ENCODE measurements around the gene C22orf23. TPM values are rescaled to one million over a fixed set of nuclear protein-coding genes. Genes with fewer than 3 reads are reported as not detected.
A peak's percentile ranks its signal among the peaks of the same experiment; 100 is the strongest.
"Not testable (repeated sequence)": the region's sequence is repeated elsewhere in the genome, so short reads cannot be mapped to it uniquely, and the experiment has no call there.

The C22orf23 gene
- total RNA-seq, 1 donor: 0.54 TPM

DNA sequence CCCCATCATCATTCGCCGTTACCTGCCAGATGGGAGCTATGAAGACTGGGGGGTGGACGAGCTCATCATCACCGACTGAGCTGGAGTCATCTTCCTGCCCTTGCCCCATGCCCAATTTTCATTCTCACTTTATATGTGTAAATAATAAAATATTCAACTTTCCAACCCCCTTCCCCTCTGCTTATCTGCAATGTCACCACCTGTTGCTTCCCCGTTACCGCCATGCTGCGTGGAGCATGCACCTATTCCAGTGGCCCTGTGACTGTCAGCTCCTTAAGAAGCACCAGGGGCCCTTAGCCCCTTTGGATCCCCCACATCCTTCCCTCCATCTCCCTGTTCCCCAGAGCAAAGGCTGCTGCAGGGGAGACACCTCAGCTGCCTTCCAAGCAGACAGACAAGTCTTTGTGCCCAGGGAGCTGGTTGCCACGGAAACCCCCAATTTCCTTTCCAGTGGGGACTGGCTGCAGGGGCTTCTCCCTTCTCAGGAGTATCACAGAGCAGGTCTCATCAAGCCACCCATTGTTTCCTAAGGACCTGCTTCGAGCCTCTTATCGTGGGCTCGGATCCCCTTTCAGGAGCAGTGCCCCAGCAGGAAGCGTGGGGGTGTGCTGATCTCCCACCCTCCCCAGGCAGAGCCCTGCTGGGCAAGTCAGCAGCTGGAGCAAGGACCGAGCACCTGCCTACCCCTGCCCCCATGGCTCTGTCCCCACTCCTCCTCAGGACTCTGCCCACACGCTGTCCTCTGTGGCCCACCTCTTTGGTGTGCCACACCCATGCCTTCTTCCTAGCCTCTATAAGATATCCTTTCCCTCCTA lies 14.4 kb upstream of the C22orf23 start:
- TF ChIP-seq, protein P1, sequence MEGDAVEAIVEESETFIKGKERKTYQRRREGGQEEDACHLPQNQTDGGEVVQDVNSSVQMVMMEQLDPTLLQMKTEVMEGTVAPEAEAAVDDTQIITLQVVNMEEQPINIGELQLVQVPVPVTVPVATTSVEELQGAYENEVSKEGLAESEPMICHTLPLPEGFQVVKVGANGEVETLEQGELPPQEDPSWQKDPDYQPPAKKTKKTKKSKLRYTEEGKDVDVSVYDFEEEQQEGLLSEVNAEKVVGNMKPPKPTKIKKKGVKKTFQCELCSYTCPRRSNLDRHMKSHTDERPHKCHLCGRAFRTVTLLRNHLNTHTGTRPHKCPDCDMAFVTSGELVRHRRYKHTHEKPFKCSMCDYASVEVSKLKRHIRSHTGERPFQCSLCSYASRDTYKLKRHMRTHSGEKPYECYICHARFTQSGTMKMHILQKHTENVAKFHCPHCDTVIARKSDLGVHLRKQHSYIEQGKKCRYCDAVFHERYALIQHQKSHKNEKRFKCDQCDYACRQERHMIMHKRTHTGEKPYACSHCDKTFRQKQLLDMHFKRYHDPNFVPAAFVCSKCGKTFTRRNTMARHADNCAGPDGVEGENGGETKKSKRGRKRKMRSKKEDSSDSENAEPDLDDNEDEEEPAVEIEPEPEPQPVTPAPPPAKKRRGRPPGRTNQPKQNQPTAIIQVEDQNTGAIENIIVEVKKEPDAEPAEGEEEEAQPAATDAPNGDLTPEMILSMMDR (IDR thresholded peaks at IDR 0.05; ENCODE audit: insufficient read depth, low read length): no peak
- no peak for DNase-seq (ENCODE audit: low read depth)
- no peak overlapping the region for H3K4me3 ChIP-seq (ENCODE audit: low read depth, low read length)

DNA sequence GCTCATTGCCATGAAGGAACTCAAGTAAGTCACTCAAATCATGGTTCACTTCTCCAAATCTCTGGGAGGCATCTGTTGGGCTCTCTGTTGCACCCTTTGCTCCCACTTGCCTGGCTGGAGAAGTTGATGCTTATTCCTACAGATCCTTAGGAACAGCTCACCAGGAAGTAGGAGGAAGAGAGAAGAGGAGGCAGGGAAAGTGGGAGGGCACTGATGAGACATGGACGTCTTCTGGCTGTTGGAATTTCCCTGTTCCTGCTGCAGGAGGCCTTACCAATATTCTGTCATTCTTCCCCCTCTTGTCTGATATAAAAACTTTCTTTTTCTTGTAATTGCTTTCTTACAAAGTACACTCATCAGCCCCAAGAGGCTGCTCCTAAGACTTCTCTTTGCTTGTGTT lies 13.7 kb upstream of the C22orf23 start:
- TF ChIP-seq, protein P1 (IDR thresholded peaks at IDR 0.05; ENCODE audit: insufficient read depth, low read length): no peak
- no peak for DNase-seq (ENCODE audit: low read depth)
- H3K4me3 ChIP-seq (ENCODE audit: low read depth, low read length): no peak overlapping the region

DNA sequence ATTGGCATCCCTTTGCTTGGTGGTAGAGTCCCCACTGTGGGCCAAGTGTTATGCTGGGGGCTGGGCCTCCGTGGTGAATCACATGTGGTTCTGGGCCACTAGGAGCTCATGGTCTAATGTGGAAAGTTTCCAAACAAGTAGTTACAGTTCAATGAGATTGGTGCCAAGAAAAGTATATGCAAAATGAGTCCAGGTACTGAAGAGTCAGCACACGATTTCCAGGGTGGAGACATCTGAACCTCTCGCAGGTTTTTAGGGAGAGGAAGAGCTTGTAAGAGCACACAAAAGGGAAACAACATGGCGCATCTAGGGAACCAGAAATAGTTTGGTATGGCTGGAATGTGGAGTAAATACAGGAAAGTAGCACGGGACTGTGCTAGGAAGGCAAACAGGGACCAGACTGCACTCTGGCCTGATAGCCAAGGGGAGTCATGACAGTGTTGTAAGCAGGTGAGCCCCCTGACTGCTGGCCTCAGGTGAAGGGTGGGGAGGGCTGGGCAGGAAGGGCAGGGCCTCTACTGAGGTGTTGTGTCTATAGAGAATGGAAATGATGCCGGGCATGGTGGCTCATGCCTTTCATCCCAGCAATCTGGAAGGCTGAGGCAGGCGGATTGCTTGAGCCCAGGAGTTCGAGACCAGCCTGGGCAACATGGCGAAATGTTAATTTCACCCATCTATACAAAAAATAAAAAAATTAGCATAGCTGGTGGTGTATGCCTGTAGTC lies 12.7 kb upstream of the C22orf23 start:
- H3K4me3 ChIP-seq (ENCODE audit: low read depth, low read length): no peak overlapping the region
- DNase-seq (ENCODE audit: low read depth): peak; percentile 11
- TF ChIP-seq, protein P1 (IDR thresholded peaks at IDR 0.05; ENCODE audit: insufficient read depth, low read length): no peak

DNA sequence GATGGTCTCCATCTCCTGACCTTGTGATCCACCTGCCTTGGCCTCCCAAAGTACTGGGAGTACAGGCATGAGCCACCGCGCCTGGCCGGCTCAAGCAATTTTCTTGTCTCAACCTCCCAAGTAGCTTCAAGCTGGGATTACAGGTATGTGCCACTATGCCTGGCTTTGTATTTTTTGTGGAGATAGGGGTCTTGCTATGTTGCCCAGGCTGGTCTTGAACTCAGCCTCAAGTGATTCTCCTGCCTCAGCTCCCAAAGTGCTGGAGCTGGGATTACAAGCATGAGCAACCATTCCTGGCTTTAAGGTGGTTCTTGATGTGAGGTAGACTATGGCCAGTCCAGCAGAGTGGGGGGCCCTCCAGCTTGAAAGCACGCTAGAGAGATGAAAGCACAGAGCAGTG lies 7.7 kb upstream of the C22orf23 start:
- DNase-seq (ENCODE audit: low read depth): no peak
- TF ChIP-seq, protein P1 (IDR thresholded peaks at IDR 0.05; ENCODE audit: insufficient read depth, low read length): no peak
- H3K4me3 ChIP-seq (ENCODE audit: low read depth, low read length): no peak overlapping the region

DNA sequence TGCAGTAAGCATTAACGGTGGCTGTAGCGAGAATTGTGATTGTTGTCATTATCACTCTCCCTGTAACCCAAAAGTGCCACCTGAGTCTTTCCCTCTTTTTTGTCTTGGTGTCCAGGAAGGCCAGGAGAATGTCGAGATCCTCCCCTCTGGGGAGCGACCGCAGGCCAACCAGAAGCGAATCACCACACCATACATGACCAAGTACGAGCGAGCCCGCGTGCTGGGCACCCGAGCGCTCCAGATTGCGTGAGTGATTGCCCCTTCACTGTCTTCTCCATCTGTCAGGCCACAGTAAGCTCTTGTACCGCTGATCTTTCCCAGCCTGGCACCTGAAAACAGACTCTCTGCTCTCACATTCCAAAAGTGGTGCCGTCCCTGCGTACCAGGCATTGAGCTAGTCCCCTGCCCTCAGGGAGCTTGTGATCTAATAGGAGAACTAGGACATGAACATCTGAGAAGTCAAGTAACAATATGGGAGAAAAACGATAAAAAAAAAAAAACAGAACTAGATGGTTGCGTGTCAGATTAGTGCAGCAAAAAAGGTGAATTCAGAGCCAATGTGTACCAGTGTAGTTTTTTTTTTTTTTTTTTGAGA lies 5.9 kb upstream of the C22orf23 start:
- DNase-seq (ENCODE audit: low read depth): no peak
- TF ChIP-seq, protein P1 (IDR thresholded peaks at IDR 0.05; ENCODE audit: insufficient read depth, low read length): no peak
- H3K4me3 ChIP-seq (ENCODE audit: low read depth, low read length): no peak overlapping the region

DNA sequence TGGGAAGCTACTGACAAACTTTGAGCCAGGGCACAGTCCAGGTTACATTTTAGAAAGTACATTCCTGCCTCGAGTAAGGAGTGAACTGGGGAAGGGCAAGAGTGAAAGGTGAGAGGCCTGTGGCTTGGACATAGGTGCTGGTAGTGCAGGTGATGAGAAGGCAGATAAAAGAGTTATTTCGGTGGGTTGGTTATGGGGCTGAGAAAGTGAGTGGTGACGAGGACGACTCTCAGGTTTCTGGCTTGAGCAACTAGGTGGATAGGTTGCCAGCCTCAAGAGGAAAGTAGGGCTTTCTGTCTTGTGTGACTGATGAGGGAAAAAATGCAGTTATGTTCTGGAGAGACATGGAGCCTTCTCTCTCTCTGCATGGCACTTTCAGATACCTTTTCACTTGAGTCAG lies 3.8 kb upstream of the C22orf23 start:
- no peak overlapping the region for H3K4me3 ChIP-seq (ENCODE audit: low read depth, low read length)
- TF ChIP-seq, protein P1 (IDR thresholded peaks at IDR 0.05; ENCODE audit: insufficient read depth, low read length): no peak
- no peak for DNase-seq (ENCODE audit: low read depth)

DNA sequence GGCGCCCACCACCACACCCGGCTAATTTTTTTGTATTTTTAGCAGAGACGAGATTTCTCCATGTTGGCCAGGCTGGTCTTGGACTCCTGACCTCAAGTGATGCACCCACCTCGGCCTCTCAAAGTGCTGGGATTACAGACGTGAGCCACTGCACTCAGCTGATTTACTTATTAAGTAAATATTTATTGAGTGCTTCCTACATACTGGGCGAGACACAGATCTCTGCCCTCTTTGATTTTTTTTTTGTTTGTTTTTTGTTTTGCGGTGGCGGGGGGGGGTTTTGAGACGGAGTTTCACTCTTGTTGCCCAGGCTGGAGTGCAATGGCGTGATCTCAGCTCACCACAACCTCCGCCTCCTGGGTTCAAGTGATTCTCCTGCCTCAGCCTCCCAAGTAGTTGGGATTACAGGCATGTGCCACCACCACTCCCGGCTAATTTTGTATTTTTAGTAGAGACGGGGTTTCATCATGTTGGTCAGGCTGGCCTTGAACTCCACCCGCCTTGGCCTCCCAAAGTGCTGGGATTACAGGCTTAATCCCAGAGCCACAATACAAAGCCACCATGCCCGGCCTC lies 2.5 kb upstream of the C22orf23 start:
- not testable (repeated sequence) for DNase-seq (ENCODE audit: low read depth); H3K4me3 ChIP-seq (ENCODE audit: low read depth, low read length)
